ENCODE results near the gene SDHC.
A peak's percentile ranks its signal among the peaks of the same experiment; 100 is the strongest.
"Not testable (repeated sequence)": the region's sequence is repeated elsewhere in the genome, so short reads cannot be mapped to it uniquely, and the experiment has no call there.

Gene SDHC

GRCh38 chr1:161374373-161374772 is 60.2 kb downstream of the SDHC start:
- DNase-seq (ENCODE audit: low read depth in 1 of 2, low spot score in 1 of 2), result peak; percentile 38 to 51
- in situ Hi-C loops (cut with HindIII; ENCODE audit: low pct_unique_long_range_greater_than_20kb, low sequenced_read_pairs), result no loop called here
- TF ChIP-seq JUND (IDR thresholded peaks at IDR 0.05; ENCODE audit: low read depth), result no peak

DNA sequence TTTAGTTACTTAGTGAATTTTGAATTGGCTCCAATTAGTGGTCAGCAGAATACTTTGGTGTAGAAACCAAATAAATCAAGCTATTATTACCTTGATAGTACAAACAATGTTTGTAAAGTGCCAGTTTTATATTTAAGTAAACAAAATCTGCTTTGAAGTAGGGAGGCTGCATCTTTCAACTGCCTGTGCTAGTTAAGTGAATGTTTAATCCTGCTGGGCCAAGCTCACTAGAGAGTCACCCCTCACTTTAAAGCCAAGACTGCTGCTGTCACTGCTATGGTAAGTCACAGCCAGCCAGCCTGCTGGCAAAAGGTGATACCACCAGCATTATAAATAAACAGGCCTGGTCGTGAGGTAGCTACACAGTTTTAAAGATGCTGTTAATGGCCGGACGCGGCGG is 63.8 kb downstream of the SDHC start:
- in situ Hi-C loops (cut with HindIII; ENCODE audit: low pct_unique_long_range_greater_than_20kb, low sequenced_read_pairs), result no loop called here
- no peak for DNase-seq (ENCODE audit: low read depth in 1 of 2, low spot score in 1 of 2)
- no peak for TF ChIP-seq JUND (IDR thresholded peaks at IDR 0.05; ENCODE audit: low read depth)

DNA sequence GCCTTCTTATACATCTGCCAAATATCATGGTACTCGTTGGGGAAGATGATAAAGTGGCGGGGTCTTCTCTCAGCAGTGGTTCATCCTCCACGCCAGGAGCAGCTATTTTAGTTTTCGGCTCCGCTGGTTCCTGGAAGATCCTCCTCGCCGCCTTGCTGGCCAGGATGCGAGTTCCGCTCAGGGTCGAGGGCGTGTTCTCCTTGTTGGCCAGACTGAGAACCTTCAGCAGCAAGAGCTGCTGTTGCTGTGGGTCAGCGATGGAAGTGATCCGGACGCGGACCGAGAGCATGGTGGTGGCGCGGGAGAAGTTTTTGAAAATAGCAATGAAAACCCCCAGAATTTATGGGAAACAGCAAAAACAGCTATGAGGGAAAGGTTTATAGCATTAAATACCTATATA is 64.9 kb downstream of the SDHC start:
- in situ Hi-C loops (cut with HindIII; ENCODE audit: low pct_unique_long_range_greater_than_20kb, low sequenced_read_pairs), result no loop called here
- no peak for TF ChIP-seq JUND (IDR thresholded peaks at IDR 0.05; ENCODE audit: low read depth)
- DNase-seq (ENCODE audit: low read depth in 1 of 2, low spot score in 1 of 2), result no peak

DNA sequence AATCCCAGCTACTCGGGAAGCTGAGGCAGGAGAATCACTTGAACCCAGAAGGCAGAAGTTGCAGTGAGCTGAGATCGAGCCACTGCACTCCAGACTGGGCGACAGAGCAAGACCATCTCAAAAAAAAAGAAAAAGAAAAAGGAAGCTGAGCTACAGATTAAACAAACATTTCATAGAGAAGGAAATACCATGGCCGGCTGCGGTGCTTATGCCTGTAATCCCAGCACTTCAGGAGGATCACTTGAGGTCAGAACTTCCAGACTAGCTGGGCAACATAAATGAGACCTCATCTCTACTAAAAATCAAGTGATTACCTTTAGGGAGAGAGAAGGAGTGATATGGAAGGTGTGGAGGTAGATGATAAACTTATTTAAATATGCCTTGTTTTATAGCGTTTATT is 67.5 kb downstream of the SDHC start:
- in situ Hi-C loops (cut with HindIII; ENCODE audit: low pct_unique_long_range_greater_than_20kb, low sequenced_read_pairs), result no loop called here
- DNase-seq (ENCODE audit: low read depth in 1 of 2, low spot score in 1 of 2), result no peak

DNA sequence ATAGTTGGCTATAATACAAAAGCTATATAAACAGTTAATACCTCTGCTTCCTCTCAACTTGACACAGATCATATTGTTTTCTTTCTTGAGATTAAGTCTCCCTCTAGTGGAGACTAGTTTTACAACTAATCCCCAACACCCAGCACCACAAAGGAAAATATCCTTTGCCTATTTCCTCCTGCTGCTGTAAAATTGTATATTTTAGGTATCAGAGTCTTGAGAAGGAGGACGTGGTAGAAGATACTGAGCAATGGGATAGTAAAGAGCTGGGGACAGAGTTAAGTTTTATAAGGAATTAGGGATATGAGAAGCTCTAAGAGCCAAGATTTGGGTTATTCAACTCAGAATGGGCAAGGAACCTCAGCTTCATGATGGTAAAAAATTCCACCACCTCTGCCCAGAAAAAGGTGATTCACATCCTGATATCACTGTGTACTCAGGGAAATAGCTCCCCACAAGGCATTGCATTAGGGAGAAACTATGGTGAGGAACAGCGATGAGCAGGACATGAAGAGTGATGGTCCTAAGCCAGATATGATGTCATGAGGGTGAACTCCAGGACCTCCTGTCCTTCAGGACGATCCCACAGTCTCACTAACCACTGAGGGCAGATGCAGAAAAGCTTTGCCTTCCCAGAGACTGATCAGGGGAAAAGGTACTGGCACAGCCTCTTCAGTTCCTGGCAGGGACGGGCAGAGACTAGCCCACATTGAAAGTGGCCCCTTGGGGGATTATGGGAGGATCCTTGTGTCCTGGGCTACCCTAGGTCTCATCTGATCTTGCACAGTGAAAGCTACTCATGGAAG is 68.2 kb downstream of the SDHC start:
- in situ Hi-C loops (cut with HindIII; ENCODE audit: low pct_unique_long_range_greater_than_20kb, low sequenced_read_pairs), result no loop called here
- peak in 1 of 2 experiments; percentile 73 for DNase-seq (ENCODE audit: low read depth in 1 of 2, low spot score in 1 of 2)
- TF ChIP-seq JUND (IDR thresholded peaks at IDR 0.05; ENCODE audit: low read depth), result no peak

More for the DNA sequence above, 67.5 kb downstream of the SDHC start:
- no peak for TF ChIP-seq JUND (IDR thresholded peaks at IDR 0.05; ENCODE audit: low read depth)

DNA sequence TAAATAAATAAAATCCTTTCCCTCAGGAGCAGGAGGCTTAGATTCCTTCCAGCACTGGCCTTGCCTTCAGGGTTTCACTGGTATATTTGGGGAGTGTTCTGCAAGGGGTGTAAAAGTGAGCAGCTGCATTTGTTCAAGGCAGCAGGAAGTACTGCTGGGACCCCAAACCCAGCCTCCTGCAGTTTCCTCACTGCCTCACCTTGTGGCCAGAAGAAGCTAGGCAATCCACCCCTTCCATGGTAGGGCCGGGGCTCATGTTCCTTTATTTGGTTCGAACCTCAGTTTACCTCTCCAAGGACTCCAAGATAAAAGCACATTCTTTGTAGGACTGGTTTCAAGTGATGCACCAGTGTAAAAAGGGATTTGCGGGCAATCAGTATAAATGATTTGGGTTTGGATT is 74.5 kb downstream of the SDHC start:
- TF ChIP-seq JUND (IDR thresholded peaks at IDR 0.05; ENCODE audit: low read depth), result no peak
- no peak for DNase-seq (ENCODE audit: low read depth in 1 of 2, low spot score in 1 of 2)
- in situ Hi-C loops (cut with HindIII; ENCODE audit: low pct_unique_long_range_greater_than_20kb, low sequenced_read_pairs), result no loop called here

- in situ Hi-C loops (cut with HindIII; ENCODE audit: low pct_unique_long_range_greater_than_20kb, low sequenced_read_pairs); DNase-seq (ENCODE audit: low read depth in 1 of 2, low spot score in 1 of 2): not testable (repeated sequence)
Observed at GRCh38 chr1:161389158-161389557, 75.0 kb downstream of the SDHC start.

GRCh38 chr1:161389691-161390558 is 75.7 kb downstream of the SDHC start:
- peak; percentile 83 to 99 for DNase-seq (ENCODE audit: low read depth in 1 of 2, low spot score in 1 of 2)
- in situ Hi-C loops (cut with HindIII; ENCODE audit: low pct_unique_long_range_greater_than_20kb, low sequenced_read_pairs), result no loop called here
- no peak for TF ChIP-seq JUND (IDR thresholded peaks at IDR 0.05; ENCODE audit: low read depth)

- in situ Hi-C loops (cut with HindIII; ENCODE audit: low pct_unique_long_range_greater_than_20kb, low sequenced_read_pairs), result no loop called here
- TF ChIP-seq JUND (IDR thresholded peaks at IDR 0.05; ENCODE audit: low read depth), result no peak
- no peak for DNase-seq (ENCODE audit: low read depth in 1 of 2, low spot score in 1 of 2)
Observed at GRCh38 chr1:161390559-161390858, 76.3 kb downstream of the SDHC start.

DNA sequence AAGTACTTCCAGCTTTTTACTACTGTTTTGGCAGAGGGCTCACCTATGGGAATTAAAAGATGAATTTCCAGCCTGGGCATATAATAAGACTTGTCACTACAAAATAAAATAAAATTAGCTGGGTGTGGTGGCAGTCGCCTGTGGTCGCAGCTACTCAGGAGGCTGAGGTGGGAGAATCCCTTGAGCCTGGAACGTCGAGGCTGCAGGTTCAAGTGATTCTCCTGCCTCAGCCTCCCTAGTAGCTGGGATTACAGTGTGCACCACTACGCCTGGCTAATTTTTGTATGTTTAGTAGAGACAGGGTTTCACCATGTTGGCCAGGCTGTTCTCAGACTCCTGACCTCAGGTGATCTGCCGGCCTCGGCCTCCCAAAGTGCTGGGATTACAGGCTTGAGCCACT is 77.0 kb downstream of the SDHC start:
- DNase-seq (ENCODE audit: low read depth in 1 of 2, low spot score in 1 of 2); in situ Hi-C loops (cut with HindIII; ENCODE audit: low pct_unique_long_range_greater_than_20kb, low sequenced_read_pairs): not testable (repeated sequence)

- in situ Hi-C loops (cut with HindIII; ENCODE audit: low pct_unique_long_range_greater_than_20kb, low sequenced_read_pairs), result no loop called here
- TF ChIP-seq JUND (IDR thresholded peaks at IDR 0.05; ENCODE audit: low read depth), result no peak
- DNase-seq (ENCODE audit: low read depth in 1 of 2, low spot score in 1 of 2), result no peak
Observed at GRCh38 chr1:161391611-161392010, 77.4 kb downstream of the SDHC start.

DNA sequence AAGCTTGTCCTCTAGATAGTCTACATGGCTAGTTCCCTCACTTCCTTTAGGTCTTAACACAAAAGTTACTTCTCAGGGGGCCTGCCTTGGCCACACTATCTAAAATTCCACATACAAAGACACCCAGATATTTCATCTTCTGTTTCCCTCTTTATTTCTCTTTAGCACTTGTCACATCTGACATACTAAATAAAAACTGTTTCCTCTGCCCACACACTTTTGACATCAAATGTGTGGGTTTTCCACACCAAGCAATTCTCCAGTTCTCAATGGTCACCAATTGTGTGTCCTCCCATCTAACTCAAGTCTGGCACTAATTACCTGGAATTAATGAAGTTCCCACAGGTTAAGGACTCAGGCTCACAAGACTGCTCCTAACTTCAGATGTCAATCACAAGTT is 79.0 kb downstream of the SDHC start:
- DNase-seq (ENCODE audit: low read depth in 1 of 2, low spot score in 1 of 2), result no peak
- in situ Hi-C loops (cut with HindIII; ENCODE audit: low pct_unique_long_range_greater_than_20kb, low sequenced_read_pairs), result no loop called here
- no peak for TF ChIP-seq JUND (IDR thresholded peaks at IDR 0.05; ENCODE audit: low read depth)

GRCh38 chr1:161397038-161397437 is 82.9 kb downstream of the SDHC start:
- in situ Hi-C loops (cut with HindIII; ENCODE audit: low pct_unique_long_range_greater_than_20kb, low sequenced_read_pairs); DNase-seq (ENCODE audit: low read depth in 1 of 2, low spot score in 1 of 2): not testable (repeated sequence)

Measured in T47D (cell line).